Endometrium (tissue), 2 donors: ENCODE results near the gene ADAMTS17.

Experiments
- FAIRE-seq: peaks from 2 replicates; lab custom pipeline; 2012; peaks lifted over from hg19 to GRCh38; lab: Jason Lieb, UNC
- donor health status: control.
- donor health status: control.

The ADAMTS17 gene, protein sequence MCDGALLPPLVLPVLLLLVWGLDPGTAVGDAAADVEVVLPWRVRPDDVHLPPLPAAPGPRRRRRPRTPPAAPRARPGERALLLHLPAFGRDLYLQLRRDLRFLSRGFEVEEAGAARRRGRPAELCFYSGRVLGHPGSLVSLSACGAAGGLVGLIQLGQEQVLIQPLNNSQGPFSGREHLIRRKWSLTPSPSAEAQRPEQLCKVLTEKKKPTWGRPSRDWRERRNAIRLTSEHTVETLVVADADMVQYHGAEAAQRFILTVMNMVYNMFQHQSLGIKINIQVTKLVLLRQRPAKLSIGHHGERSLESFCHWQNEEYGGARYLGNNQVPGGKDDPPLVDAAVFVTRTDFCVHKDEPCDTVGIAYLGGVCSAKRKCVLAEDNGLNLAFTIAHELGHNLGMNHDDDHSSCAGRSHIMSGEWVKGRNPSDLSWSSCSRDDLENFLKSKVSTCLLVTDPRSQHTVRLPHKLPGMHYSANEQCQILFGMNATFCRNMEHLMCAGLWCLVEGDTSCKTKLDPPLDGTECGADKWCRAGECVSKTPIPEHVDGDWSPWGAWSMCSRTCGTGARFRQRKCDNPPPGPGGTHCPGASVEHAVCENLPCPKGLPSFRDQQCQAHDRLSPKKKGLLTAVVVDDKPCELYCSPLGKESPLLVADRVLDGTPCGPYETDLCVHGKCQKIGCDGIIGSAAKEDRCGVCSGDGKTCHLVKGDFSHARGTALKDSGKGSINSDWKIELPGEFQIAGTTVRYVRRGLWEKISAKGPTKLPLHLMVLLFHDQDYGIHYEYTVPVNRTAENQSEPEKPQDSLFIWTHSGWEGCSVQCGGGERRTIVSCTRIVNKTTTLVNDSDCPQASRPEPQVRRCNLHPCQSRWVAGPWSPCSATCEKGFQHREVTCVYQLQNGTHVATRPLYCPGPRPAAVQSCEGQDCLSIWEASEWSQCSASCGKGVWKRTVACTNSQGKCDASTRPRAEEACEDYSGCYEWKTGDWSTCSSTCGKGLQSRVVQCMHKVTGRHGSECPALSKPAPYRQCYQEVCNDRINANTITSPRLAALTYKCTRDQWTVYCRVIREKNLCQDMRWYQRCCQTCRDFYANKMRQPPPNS

DNA sequence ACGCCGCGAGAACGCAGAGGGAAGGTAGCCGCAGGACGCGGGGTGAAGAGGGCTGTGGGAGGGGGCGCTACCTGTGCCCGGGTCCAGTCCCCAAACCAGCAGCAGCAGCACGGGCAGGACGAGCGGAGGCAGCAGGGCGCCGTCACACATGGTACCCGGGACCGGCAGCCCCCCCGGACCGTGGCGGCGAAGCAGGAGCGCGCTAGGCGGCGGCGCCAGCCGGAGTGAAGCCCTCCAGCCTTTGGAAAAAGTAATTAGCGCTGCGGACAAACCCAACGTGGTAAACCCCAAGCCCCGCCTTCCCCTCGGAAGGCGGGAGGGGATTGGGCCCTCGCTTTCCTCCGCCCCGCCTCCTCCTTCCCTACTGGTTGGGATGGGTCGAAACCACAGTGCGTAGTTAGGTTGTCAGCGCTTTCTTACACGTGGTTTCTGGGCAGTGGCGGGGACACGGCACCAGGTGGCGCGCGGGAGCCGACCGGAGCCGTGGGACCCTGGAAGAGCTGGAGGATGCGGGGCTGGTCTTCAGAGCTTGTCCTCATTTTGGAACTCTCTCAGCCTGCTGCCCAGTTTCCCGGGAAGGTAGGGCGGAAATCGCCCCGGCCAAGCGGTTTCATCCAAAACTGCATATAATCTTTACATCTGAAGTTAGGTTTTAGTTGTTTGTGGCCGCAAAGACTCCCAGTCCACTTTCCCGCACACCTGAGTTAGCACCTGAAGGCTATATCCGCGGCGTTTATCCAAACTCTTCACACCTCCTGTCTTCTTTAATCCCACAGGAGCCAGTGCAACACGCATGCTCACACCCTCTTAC, at the start of gene ADAMTS17:
TSS of gene ADAMTS17 (minus strand) at position 226 of the 811 bp plus-strand sequence. CDS start at position 150, 76 bp downstream.
- peak; percentile 98 for FAIRE-seq

DNA sequence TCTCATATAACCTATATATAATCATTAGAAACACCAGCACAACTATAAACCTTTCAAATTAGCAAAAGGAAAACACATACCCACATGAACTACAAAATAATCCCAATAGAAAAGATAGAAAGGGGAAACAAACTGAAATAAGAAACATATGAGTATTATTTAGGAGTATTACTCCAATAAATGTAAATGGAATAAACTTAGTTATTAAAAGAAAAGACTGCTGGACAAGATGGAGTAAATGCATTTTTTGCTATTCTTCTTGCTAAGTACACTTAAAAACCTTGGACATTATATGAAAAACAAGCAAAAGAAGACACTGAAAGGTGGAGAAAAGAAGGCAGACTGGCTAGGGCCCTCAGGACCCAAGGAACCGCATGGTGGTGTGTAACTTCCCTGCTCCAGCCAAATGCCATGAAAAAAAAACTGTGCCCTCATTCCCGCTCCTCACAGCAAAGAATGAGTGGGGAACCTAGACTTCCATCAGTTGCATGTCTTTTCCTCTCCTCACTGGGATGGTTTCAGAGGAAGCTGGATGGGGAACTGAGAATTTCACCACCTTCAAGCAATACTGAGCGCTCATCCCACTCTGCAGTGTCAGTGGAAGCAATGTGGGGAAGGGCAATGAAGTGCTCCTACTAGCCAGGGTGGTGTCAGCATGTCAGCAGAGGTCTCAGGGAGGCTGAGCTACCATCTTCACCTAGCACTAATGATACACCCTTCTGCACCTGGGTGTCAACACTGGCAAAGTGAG, 43.7 kb upstream of the ADAMTS17 start:
- no peak for FAIRE-seq

DNA sequence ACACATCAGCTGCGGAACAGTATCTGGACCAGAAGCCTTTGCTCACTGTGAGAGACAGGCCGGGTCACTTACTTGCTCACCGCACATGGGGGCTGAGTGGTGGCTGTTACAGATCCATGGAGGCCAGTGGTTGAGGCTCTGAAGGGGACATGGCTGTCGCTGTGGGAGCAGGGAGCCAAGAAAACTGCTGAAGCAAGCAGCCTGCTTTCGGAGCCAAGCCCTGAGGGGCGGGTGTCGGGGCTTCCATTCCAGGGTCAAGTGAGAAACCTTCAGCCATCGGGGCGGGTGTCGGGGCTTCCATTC, 42.3 kb upstream of the ADAMTS17 start:
- FAIRE-seq, result no peak

DNA sequence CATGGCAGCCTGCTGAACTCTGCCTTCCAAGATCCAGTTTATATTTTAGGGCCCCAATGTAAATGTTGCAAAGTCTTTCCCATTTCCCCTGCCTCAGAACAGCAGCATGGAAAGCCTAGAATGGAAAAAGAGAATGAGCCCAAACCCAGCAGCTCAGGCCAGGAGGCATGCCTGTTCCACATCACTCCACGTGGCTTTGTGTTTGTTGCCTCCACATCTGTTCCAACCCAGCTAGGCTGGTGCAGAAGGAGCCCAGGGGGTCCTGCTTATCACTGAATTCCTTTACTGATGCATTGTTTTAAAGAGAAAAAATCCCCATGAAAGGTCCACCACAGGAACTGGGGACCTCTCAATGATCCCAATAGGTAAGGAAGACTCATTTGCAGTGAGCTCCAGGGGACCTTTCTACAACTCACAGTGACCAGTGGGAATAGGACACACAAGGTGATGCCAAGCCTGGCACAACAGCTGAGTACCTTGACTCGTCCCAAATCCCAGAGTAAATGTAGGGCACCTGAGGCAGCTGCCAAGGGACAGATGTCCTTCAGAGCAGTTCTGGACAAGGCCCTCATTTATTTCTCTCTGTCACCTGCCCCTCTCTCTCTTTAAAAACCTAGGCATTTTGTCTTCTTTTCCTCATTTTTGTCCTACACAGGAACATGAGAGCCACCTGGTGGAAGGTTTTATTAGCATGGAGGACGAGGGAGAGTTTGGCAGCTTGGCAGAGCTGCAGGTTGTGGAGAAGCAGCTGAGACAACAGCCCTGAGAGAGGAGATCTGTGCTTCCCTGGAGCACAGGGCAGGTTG, 41.7 kb upstream of the ADAMTS17 start:
- FAIRE-seq, result no peak

DNA sequence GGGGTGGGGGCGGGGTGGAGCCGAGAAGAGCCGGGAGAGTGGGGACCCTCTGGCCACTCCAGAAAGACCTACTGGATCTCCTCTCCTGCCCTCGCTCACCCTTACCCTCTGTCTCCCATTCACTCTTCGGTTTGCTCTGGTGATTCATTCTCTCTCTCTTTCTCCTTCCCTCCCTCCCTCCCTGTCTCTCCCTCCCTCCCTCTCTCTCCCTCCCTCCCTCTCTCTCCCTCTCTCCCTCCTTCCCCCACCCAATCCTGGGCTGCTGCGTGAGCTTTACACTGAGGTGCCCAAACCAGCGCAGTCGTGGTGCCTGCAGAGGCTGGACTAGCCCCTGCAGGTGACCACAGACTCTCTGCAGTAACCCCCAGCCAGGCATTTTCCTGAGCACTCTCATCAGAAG, 32.2 kb upstream of the ADAMTS17 start:
- no peak for FAIRE-seq

DNA sequence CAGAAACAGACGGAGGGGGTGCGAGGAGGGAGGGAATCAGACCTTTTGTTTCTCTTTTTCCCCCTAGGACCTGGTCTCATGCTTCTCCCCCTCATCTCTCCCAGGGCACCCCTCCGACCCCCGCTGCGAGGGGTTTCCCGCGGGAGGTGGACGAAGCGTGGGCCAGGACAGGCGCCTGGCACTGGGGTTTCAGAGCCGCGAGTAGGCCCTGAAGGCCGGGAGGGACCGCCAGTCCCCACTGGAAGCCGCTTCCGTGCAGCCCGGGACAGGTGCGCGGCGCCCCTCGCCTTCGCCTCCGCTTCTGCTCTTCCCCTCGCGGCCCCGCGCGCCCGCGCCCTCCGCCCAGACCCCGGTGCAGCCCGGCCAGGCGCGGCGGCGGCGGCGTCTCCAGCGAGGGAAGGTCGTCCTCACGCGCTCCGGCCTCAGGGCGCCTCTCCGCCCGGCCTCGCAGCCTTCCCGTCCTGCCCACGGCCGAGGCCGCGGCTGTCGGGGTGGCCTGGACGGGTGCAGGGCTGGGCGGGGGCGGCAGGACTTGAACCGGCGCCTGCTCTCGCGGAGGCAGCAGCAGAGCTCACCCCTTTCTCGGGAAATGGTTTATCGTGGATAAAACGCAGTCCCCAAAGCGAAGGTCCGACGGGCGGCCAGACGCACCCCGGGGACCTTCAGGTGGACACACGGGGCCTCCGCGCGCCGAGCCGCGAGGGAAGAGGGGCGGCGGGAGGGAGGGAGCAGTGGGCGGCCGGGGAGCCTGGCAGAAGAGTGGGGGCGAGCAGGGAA, 31.5 kb upstream of the ADAMTS17 start:
- no peak for FAIRE-seq

DNA sequence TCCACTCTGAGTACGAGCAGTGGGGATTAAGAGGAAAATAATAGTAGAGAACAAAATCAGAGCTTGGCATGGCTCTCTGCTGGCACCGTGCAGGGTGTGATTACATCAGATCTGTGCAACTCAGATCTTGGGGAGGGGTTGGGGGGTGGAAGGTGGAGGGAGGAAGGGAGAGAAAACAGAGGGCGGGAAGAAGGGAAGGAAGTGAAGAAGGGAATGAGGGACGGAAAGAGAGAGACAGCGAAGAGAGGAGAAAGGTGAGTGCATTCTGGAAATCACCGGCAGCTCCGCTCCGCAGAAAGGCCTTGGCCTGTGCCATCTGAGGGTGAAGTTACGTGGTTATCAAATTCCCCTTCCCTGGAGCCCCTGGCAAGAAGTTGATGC, 31.0 kb upstream of the ADAMTS17 start:
- no peak for FAIRE-seq

DNA sequence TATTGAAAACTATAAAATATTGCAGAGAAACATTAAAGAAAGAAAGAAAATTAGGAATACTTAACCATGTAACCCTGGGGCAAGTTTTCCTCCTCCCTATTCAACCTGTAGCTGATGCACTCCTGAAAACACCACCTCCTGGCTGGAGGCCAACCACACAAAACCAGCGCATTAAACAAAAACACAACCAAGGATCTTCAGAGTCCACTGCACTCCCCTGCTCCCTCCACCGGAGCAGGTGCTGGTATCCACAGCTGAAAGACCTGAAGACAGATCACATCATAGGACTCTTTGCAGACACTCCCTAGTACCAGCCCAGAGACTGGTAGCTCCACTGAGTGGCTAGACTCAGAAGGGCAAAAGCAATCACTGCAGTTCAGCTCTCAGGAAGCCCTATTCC, 13.6 kb upstream of the ADAMTS17 start:
- FAIRE-seq, result no peak

DNA sequence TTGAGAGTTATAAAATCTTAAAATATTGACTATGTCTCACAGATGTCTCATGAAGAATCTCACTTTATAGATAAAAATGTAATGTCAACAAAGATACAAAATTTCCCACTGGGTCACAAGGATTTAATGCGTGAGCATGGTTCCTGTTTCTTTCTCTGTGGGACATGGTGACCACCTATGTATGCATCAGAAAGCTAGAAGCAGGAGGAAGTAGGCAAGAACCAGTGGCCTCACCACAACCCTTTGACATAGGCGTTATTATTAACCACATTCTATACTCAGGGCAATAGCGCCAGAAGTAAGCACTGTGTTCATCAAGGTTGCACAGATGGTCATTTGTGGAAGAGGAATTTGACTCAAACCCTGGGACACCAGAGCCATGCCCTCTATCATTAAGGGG, 11.7 kb upstream of the ADAMTS17 start:
- FAIRE-seq, result no peak

DNA sequence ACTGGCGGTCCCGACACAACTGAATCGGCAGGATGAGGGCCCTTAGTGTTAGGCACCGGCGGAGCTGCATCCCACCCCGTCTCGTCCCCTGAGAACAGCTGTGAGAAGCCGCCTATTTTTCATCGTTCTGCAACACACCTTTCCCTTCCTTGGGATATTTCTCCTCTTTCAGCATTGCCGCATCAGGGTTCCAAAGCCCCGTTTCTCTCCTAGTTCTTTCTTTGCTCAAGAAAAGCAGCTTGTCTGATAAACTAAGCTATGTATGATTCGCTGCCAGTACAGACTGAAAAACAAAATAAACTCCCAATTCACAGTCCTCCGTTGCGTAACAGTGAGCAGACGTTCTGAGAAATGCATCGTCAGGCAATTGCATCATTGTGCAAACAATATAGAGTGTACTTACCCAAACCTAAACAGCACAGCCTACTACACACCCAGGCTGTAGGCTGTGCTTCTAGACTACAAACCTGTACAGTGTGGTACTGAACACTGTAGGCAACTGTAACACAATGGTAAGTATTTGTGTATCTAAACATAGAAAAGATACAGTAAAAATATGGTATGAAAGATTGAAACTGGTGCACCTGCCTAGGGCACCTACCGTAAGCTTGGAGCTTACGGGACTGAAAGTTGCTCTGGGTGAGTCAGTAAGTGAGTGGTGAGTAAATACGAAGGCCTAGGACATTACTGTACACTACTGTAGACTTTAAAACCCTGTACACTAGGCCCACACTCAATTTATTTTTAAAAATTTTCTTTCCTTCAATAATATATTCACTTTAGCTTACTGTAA, 8.9 kb upstream of the ADAMTS17 start:
- FAIRE-seq, result no peak

DNA sequence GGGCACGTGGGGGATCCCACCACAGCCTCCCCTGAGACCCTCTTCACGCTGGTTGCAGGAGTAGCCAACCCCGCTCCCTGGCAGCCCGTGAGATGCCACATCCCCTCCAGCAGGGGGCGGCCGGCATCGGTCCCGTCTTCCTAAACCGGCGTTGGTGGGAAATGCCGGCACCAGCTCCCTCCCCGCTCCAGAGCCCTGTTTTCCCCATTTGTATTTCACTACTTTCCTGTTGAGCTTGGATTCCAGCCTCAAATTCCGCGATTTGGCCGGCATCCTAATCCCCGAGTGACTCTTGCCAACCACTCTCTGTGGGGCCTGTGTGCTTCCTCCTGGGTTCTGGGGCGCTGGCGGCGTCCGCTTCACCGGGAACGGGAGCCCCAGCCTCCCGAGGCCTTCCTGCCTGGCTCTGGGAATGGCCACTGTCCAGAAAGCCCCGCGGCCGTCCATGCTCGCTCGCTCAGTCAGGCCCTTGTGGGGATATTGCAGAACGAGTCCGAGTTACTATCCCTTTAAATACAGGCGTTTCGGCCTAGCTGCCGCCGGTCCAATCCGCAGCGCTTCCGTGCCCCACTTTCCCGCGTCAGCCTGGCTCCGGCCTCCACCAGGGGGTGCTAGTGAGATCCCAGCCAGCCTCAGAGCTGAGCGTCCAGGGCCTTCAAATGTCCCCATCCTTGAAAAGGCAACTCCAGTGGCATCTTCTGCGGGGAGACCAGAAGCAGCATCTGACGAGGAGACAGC, 8.1 kb upstream of the ADAMTS17 start:
- peak; percentile 86 for FAIRE-seq

DNA sequence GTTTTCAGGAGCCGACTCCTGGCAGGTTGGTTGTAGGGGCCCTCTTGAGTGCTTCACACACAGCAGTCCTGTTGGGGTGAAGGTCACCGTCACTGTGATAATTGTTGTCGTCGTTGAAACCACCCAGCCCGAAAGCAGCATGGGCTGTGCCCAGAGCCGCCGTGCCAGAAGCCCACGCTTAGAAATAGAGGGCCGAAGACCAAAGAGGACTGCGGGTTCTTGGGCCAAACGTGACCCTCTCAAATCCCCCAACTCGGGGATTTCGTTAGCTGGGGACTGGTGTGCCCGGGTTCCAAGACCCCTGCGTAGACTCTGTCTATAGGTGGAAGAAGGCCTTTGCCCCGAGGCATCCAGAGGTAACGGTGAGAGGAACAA, 7.5 kb upstream of the ADAMTS17 start:
- no peak for FAIRE-seq

DNA sequence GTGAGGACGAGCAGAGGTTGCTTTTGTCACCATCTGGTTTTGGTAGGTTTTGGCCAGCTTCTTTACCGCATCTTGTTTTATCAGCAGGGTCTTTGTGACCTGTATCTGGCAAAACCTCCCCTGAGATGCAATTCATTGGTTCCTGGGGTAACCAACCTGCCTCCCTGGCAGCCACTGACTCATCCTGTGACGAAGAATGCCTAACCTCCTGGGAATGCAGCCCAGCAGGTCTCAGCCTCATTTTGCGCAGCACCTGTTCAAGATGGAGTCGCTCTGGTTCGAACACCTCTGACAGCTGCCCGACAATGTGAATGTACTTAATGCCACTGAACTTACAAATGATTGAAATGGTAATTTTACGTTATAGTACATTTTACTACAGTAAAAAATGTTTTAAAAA, 6.8 kb upstream of the ADAMTS17 start:
- FAIRE-seq, result no peak

DNA sequence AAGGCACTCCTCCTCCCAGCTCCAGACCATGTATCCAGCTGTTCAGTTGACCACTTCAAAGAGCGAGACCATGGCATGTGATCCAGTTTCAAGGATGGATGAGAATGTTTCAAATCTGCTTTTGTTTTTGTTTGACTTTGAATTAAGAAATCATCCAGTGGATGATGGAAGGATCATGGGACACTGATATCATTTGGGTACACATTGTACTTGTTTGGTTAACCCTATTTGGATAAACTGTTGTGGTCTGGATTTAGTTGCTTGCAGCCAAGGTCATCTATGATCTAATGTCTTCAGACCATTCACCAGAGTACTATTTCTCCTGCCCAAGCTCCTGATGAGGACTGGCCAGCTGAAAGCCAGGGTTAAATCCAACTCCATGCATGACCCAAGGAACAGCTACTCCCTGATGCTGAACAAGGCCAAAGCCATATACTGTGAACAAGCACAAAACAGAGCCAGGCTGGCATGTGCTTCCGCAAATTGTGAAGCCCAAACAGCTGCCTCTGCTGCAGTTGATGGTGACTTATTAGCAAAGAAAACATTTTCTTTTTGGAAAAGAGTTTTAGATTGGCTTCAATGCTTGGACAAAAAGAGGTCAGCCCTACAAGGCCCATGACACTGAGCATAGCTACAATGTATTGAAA, 5.2 kb upstream of the ADAMTS17 start:
- no peak for FAIRE-seq

DNA sequence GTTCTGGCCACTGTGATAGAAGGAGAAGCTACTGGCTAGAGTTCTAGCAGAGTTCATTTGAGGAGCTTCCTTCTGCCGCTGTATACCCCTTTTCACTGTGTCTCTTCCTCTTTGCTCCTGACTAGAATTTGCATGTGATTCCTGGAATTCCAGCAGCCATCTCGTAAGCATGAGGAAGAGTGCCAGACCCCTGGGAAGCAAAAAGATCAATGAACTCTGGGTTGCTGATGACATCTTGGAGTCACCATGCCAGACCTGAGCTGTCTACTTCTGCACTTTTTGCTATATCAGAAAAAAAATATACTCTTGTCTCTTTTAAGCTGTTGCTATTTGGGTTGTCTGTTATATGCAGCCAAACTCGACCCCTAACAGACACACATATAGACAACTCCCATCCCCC, 3.7 kb upstream of the ADAMTS17 start:
- no peak for FAIRE-seq

DNA sequence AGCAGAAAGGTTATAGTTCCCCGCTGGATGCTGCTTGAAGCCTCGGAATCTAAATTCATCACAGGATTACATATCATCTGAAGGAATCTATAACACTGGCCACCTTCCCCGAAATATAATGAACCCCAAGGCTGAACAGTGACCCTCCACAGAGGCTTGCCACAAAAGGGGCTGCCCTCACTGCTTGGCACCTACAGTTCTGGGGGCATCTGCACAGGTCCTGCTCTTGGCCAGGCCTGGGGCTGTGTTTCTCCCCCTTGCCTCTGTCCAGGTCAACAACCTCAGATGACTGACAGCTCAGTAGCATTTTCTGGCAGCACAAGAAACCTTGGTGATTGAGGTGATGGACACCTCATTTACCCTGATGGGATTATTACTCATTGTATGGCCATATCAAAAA, 1.5 kb upstream of the ADAMTS17 start:
- FAIRE-seq, result no peak

DNA sequence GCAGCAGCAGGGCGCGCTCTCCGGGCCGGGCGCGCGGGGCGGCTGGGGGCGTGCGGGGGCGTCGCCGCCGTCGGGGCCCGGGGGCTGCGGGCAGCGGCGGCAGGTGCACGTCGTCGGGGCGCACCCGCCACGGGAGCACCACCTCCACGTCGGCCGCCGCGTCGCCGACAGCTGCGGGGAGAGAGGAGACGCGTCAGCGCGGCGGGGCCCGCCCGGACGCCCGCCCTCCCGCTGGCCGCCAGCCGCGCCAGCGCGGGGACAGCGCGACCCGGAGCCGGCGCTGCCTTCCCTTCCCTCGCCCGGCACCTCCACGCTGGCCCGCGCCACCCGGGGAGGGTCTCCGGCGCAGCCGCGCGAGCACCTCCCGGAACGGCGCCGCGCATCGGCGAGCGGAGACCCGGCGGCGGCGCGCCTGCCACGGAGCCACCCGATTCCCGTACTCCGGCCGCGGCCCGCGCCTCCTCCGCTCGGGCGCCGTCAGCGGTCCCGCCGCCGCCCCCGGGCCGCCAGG, 481 bp downstream of the ADAMTS17 start:
- no peak for FAIRE-seq
